GM18511 (cell line): ENCODE measurements around the gene IGFL2.
"Not testable (repeated sequence)": the region's sequence is repeated elsewhere in the genome, so short reads cannot be mapped to it uniquely, and the experiment has no call there.

Experiments used
- ATAC-seq: cut with Tn5 transposase; IDR thresholded peaks from one replicate; pipeline ENCODE4 v1.9.1; 2021; ENCODE audit warnings: mild to moderate bottlenecking, moderate library complexity; ENCODE audit not compliant: unreplicated experiment

Gene IGFL2

DNA sequence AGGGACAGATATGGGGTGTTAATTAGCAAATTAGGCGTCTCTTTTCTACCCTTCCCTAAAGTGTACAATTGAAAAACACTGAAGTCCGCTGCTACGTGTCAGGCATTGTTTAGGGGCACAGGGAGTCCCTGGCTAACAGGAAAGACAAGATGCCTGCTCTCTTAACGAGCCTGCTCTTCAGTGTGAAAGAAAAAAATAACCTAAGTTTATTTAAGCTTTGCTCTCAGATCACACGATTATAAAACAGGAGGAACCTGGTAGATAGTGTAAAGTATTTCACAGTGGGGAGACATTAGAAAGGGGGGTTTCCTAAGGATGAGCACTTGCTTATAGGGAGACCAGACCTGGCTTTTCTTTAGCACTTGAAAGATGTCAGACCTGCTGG is 38.7 kb downstream of the IGFL2 start:
- ATAC-seq, result no peak

DNA sequence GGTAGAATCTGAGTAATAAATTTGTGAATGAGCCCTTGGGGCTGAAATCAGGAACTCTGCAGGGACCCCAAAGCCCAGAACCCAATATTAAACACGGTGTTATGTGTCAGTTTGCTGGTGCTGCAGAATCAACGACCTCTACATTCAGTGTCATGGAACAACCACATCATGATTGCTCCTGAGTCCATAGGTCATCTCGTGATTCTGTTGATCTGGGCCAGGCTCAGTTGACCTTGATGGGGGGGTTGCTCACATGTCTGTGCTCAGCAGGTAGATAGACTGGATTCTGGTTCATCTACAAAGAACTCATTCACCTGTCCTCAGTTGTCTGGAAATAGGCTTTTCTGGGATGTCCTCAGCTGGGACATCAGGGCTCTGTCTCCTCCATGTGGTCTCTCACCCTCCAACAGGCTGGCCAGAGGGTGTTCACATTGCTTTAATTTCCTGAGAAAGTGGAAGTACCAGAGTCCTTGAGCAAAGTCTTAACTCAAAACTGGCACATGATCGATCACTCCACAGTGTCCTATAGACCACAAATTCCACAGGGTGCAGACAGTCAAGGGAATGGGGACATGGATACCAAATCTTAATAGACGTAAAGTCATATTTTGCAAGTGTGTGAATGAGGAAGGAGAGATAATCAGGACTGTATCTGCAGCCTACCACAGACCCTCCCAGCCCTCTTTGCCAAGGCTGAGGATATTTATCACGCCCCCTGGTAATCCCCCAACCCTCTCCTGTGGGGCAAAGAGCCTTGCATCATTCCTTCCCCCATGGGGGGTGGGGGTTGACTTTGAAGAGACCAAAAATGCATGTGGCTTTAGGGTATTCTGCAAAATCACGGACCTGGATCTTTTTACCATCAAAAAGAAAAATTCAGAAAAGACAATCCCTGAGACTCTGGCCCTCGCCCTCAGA is 42.2 kb downstream of the IGFL2 start:
- ATAC-seq, result no peak

DNA sequence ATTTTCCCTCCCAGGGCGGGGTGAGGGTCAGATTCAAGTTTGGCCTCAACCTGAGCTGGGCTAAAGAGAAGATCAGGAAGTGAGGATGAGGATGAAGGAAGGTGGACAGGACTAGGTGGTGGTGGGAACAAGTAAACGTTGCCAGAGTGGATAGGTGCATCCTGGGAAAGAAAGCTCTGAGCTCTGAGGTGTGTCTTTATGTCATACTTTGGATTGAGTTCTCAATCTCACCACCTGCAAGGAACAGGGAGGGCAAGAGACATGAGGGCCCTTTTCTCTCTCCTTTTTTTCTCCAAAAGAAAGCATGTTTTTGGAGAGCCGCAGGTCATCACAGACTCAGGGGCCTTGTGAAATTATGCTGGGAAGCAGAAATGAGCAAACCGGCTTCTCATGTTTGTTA is 43.3 kb downstream of the IGFL2 start:
- no peak for ATAC-seq

DNA sequence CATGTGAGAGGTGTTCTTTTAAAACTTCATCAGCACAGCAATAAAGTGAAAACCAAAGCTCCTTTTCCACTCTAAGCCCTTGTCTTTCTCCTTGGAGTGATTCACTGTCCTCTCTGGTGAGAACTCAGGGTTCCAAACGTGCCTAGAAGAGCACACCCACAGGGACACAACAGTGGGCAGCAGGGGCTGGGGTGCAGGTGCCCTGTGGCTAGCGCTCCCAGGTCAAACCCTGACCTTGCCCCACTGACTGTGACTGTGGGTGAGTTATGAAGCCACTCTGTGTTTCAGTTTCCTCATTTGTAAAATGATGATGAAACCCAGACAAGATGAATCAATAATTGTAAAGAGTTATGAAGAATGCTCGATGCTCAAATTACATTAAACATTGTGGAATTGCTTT is 43.9 kb downstream of the IGFL2 start:
- ATAC-seq, result no peak

DNA sequence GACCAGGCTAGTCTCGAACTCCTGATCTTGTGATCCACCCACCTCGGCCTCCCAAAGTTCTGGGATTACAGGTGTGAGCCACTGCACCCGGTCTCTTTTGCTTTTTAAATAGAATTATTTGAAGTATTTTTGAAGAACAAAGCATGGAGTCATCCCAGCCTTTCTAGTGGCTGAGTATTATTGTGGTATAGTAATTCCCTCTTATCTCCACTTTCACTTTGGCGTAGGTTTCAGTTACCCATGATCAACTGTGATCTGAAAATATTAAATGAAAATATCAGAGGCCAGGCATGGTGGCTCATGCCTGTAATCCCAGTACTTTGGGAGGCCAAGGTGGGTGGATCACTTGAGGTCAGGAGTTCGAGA is 44.6 kb downstream of the IGFL2 start:
- ATAC-seq, result not testable (repeated sequence)

DNA sequence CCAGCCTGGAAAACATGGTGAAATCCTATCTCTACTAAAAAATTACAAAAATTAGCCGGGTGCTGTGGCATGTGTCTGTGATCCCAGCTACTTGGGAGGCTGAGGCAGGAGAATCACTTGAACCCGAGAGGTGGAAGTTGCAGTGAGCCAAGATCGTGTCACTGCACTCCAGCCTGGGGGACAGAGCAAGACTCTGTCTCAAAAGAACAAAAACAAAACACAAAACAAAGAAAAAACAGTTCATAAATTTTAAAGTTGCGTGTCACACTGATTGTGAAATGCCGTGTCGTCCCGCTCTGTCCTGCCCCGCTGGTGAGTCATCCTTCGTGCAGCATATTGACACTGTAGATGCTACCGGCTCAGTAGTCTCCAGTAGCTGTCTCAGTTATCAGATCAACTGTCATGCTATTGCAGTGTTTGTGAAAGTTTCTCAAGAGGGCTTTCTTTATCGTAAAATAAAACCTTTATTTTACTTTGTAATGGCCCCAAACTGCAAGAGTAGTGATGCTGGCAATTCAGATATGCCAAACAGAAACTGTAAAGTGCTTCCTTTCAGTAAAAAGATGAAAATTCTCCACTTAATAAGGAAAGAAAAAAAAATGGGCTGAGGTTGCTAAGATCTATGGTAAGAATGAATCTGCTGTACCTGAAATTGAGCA is 45.1 kb downstream of the IGFL2 start:
- ATAC-seq, result no peak

DNA sequence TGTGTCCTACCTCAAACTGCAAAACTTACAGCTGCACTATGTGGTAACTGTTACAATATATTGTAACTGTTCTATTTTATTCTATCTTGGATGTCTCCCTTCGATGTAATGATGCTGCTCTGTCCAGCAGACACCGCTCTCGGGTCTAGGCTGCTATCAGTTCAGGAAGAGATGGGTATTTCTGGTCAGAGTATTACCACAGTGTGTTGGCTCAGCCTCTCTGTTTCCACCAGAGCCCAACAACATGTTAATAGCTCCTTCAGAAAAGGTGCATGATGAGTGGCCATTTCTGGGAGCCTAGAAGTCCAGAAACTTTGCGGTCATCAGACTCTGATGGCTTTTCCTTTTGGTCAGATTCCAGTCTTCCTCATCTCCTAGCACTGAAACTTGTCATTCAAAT is 45.6 kb downstream of the IGFL2 start:
- ATAC-seq, result no peak

DNA sequence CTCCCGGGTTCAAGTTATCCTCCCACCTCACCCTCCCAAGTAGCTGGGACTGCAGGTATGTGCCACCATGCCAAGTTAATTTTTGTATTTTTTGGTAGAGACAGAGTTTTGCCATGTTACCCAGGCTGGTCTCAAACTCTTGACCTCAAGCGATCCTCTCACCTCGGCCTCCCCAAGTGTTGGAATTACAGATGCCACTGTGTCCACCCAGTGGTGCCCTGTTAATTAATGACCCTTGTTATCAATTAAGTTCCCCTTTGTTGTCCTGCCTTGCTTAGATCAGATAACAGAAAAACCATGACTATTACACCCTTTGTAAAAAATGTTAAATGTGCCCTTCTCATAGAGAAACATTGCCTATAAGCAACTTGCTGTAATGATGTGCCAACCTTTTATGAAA is 47.1 kb downstream of the IGFL2 start:
- no peak for ATAC-seq

DNA sequence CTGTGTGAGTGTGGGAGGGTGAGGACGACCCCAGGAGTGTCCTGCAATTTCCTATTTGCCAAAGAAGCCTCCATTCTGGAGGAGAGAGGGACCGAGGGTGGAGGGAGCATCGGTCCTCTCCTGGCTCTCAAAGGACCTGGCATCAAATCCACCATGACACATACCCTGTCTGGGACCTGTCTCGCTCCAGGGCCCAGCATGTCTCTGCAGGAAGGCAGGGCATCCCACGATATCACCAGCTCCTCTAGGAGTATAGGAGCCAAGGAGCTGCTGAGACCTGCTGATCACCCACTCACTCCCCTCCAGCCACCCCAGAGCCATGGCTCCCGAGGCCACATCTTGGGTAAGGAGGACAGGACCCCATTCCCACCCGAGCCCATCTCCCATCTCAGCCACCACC is 47.9 kb downstream of the IGFL2 start:
- not testable (repeated sequence) for ATAC-seq

DNA sequence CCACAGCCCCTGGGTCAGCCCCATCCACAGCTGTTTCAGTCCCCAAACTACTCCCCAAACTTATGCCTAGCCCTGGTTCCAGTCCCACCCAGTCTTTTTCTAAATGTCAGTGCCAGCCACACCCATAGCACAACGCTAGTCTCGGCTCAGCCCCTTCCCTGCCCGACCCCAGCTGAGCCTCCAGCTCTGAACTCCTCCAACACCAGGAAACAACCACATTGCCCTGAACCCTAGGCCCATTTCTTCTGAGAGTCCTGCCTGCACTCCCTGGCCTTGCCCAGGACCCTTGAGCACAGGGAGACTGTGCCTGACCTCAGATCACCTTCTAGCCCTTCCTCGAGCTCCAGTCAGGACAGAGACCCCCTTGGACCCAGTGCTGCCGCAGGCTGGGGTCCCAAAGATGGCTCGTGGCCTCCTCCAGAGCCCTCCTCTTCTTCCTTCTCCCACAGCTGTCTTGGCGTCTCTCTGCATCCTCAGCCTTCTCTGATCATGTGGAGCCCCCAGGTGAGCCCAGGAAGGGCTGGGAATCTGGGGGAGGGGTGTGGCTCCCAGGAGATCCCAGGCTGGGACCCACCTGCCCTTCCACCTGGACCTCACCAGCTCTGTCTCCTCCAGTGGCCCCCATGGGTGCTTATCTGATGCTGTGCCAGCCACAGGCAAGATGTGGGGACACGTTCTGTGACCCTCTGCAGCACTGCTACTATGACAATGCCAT is 48.5 kb downstream of the IGFL2 start:
- no peak for ATAC-seq

DNA sequence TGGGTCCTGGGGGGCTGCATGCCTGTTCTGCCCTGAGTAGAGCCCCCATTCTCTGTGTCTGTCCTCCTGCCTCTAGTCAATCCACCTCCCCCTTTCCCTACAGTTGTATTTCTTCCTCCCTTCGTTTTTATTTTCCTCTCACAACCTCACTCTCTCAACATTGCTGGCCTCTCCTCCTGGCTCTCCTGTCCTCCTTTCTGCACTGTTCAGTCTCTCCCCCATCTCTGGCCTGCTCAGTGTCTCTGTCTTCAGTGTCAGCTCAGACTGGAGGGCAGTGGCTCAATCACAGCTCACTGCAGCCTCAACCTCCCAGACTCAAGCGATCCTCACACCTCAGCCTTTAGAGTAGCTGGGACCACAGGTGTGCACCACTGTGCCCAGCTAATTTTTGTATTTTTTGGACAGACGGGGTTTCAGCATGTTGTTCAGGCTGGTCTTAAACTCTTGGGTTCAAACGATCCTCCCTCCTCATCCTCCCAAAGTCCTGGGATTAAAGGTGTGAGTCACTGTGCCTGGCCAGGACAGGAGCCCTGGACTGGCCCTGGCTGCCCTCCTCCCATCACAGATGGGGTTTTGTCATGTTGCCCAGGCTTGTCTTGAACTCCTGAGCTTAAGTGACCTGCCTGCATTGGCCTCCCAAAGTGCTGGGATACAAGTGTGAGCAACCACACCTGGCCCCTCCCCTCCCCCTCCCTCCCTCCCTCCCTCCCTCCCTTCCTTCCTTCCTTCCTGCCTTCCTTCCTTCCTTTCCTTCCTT is 49.5 kb downstream of the IGFL2 start:
- ATAC-seq, result no peak

DNA sequence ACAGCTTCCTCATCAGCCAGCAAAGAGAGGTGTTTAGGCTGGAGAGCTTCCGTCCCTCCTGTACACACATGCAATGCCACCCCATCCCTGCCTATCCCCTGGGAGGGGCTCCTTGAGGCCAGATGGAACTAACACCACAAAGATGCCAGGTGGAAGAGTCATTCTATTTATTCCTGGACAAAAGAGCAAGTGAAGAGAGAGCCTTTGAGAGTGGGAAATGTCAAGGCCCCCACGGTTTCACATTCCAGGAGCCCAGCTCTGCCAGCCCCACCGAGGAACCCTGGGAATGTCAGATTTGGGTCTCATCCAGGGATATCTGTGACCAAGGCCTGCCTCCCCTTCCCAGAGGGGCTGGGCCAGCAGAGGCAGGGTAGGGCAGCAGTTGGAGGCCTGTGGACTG is 50.7 kb downstream of the IGFL2 start:
- ATAC-seq, result no peak

DNA sequence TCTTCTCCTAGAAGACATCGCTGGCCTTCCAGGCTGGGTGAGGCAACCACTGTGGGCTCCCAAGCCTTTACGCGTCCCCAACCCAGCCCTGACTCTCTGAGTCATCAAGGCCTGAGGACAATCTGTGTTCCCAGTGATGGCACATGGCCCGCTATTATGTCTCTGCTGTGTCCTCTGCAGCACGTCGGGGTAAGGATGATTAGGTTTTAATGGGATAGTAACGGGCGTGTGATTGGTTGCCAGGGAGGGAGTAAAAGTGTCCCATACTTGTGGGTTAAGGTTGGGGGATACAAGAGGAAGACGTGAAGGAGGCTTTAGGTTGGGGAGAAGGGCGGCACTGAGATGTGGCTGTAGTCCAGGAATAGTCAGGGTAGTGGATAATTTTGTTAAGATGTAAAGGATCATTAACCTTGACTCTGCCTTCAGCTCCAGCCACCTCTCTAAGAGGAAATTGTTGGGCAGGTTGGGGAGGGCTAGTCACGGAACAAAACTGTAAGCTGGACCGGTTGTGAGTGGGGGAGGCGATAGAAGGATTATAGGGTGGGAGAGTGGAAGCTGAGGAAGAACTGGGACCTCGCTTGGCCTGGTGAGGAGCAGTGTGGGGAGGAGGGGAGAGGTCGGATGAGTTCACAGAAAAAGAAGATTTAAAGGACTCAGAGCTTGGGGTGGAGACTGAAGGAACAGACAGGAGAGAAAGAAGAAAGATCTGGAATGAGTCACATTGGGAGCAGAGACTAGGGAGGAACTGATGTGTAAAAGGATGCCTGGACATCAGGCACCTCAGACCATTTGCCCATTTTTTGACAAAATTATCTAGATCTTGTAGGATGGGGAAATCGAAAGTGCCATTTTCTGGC is 53.6 kb downstream of the IGFL2 start:
- ATAC-seq, result no peak

DNA sequence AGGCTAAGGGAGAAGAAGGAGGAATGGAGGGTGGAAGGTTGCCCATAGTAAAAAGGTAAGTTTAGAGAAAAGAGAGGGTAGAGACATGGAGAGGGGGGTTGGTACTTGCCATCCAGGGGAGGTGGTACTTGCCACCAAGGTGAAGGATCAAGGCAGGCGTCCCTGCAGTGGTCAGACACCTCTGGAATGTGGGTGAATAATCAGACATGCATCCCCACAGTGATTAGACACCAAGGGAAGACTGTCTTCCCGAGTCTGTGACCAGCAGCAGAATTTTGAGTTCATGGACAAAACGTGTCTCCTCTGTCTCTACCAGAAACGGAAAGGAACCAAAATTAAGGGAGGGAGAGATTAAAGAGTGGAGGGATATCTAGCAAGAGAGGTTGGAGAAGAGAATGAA is 54.4 kb downstream of the IGFL2 start:
- ATAC-seq, result no peak

DNA sequence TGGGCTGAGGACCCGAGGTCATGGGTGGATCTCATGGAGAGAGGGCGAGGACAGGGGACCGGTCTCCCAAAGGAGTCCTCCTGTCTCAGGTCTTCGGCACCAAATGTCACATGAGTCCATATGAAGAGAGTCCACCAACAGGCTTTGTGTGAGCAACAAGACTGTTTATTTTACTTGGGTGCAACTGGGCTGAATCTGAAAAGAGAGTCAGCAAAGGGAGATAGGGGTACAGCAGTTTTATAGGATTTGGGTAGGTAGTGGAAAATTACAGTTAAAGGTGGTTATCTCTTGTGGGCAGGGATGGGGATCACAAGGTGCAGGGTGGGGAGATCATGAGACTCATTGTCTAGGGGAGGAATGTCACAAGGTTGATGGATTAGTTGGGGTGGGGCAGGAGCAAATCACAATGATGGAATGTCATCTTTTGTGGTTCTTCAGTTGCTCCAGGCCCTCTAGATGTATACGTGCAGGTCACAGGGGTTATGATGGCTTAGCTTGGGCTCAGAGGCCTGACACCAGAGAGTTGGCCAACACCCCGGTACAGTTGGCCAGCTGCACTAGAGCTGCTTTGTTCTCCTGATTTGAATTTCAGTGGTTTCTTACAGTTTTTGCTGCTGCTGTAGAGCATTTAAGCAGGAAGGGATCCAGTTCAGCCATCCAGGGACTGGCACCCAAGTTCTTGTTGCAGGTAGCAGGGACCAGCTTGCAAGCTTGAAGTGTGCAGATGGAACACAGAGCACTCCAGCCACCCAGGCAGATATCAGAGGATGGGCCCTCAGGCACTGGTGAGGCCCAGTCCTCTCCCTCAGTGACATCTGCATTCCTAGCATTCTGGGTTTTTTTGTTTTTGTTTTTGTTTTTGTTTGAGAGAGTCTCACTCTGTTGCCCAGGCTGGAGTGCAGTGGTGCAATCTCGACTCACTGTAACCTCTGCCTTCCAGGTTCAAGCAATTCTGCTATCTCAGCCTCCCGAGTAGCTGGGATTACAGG is 55.1 kb downstream of the IGFL2 start:
- no peak for ATAC-seq

DNA sequence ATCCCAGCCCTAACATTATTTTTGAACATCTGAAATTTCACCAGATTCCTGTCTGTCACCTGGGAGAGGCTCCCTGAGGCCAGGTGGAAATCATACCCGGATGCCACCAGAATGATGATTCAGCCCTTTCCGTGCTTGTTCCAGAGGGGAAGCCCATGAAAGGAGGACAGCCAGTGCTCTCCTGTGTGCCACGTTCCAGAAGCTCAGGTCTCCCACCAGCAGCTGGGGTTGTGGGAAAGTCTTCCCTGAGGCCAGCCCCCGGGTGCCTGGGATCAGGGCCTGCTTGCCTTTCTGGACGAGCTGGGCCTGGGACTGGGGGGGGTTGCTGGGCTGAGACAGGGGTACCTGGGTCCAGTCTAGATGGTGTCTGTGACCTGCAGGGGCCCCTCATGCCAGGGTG is 56.0 kb downstream of the IGFL2 start:
- no peak for ATAC-seq

DNA sequence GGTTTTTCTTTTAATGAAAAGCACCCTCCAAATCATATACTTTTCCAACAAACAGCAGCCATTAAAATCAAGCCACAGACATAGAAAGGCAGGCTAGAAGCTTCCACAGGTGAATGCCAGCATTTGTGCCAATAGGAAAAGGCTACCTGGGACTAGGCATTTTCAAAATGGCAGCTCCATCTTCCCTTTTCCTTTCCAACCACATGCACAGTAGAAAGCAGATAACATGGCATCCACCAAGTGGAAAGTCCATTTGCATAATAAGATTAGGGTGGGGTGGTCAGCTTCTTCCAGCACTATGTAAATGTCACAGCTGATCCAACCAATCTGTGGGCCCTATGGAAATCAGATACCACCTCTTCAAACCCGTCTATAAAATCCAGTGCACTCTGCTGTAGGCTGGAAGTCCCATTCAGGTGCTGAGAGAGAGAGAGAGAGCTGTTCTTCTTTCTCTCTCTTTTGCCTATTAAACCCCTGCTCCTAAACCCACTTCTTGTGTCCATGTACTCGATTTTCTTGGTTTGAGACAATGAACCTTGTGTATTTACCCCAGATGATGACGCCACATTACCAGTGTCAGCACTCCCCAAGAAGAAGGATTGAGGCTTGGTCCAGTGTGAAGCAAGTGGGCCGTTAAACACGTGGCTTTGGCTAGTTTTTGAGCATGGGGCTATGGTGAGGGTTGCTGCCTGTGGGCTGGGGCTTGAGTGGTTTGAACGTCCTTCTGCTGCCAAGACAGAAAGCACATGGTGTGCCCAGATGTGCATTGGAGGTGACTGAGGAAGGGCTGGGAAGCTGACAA is 57.3 kb downstream of the IGFL2 start:
- no peak for ATAC-seq

DNA sequence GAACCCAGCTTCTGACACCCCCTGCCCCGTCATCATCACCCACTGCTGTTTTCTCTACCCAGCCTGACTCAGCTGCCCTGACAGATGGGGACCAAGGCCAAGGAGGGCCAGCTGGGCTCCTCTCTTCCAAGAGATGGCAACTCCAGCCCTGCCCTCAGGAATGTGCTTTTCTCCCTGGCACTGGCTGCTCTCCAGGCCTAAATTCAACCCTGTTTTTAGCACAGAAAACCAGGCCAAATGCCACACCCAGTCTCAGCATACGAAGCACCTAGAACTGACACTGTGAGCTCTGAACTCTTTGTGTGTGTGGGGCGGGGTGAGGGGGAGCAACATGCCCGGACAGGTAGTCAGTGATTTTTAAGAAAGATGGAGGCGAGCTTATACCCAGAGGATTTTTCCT is 58.1 kb downstream of the IGFL2 start:
- ATAC-seq, result no peak
